HEK293T (cell line): ENCODE results near the gene OR14I1.

ENCODE experiments used
- BHLHE40 ChIP-seq: fragments of 450-650 bp; IDR thresholded peaks from 2 replicates; pipeline ENCODE4 v1.6.1; 2016; ENCODE audit warnings: mild to moderate bottlenecking, moderate library complexity, borderline replicate concordance
- CTBP1 ChIP-seq: fragments of 450-650 bp; IDR thresholded peaks from 2 replicates; pipeline ENCODE4 v1.6.1; 2016; ENCODE audit warnings: borderline replicate concordance
- ELF4 ChIP-seq: fragments of 450-650 bp; IDR thresholded peaks from 2 replicates; pipeline ENCODE4 v1.6.1; 2017; ENCODE audit warnings: antibody characterized with exemption
- FOXA1 ChIP-seq: fragments of 450-650 bp; IDR thresholded peaks from 2 replicates; pipeline ENCODE4 v1.6.1; 2016; ENCODE audit warnings: mild to moderate bottlenecking
- FOXK2 ChIP-seq: fragments of 450-650 bp; IDR thresholded peaks from 2 replicates; pipeline ENCODE4 v1.6.1; 2016; ENCODE audit warnings: mild to moderate bottlenecking
- FOXM1 ChIP-seq: fragments of 450-650 bp; IDR thresholded peaks from 2 replicates; pipeline ENCODE4 v1.6.1; 2017; ENCODE audit warnings: mild to moderate bottlenecking, borderline replicate concordance
- HDGF ChIP-seq: fragments of 450-650 bp; IDR thresholded peaks from 2 replicates; pipeline ENCODE4 v1.6.1; 2017; ENCODE audit warnings: antibody characterized with exemption, borderline replicate concordance
- L3MBTL2 ChIP-seq: fragments of 450-650 bp; conservative IDR thresholded peaks from 2 replicates; pipeline ENCODE4 v1.6.1; 2016; ENCODE audit warnings: mild to moderate bottlenecking
- LEF1 ChIP-seq: fragments of 450-650 bp; IDR thresholded peaks from 2 replicates; pipeline ENCODE4 v1.6.1; 2017; ENCODE audit warnings: mild to moderate bottlenecking, borderline replicate concordance
- SP1 ChIP-seq: fragments of 450-650 bp; IDR thresholded peaks from 2 replicates; pipeline ENCODE4 v1.6.1; 2017
- TF ChIP-seq, protein P1 (sequence below): fragments of 450-650 bp; IDR thresholded peaks from 2 replicates; pipeline ENCODE4 v1.6.1; 2016

DNA sequence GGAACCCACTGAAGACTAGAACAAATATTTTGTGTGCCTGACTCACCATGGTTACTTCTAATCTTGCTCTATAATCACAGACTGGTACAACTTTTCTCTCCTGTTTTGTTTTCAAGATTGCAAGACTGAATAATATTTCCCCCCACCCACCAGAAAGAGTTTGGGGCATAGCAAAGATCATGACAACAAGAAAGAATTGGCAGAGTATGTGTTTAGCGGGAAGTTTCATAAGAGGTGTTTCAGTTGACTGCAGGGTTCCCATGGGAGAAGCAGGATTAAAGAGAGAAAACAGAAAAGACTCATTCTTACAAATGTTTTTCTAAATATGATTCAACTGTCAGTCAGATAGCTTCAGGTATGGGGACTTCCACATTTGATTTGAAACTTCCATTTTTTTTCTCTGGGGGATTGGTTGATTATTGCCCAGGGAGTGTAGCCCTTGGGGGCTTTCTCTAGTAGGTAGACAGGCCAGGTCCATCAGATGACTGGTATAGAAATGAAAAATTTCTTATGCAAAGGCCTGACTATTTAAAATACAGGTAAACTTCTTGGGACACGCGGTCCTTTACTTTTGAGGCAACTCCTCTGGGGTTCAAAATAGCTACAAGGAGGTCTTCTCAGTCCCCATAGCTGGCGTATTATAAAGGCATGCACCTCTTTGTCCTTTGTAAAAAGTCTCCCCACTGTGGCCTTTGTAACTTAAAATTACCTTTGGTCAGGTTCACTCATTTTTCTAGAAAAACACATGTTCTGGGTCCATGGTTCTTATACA, 13.9 kb downstream of the OR14I1 start:
- TF ChIP-seq SP1 (no peak), FOXM1 (no peak), HDGF (no peak), LEF1 (no peak), BHLHE40 (no peak), ELF4 (no peak), FOXA1 (no peak), FOXK2 (no peak), L3MBTL2 (no peak), CTBP1 (no peak)
- TF ChIP-seq, protein P1, sequence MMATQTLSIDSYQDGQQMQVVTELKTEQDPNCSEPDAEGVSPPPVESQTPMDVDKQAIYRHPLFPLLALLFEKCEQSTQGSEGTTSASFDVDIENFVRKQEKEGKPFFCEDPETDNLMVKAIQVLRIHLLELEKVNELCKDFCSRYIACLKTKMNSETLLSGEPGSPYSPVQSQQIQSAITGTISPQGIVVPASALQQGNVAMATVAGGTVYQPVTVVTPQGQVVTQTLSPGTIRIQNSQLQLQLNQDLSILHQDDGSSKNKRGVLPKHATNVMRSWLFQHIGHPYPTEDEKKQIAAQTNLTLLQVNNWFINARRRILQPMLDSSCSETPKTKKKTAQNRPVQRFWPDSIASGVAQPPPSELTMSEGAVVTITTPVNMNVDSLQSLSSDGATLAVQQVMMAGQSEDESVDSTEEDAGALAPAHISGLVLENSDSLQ = no peak
